Activated naive CD8-positive, alpha-beta T cell (primary cell): Measurements from ENCODE around the gene PRR5L.
A peak's percentile ranks its signal among the peaks of the same experiment; 100 is the strongest.

ENCODE experiments used
- H3K27ac Mint-ChIP-seq: one replicate; pipeline ENCODE4 v1.8.0; 2021; ENCODE audit warnings: mixed read lengths
- H3K27me3 Mint-ChIP-seq: one replicate; pipeline ENCODE4 v1.8.0; 2021; ENCODE audit warnings: mixed read lengths
- H3K36me3 Mint-ChIP-seq: one replicate; pipeline ENCODE4 v1.8.0; 2021; ENCODE audit warnings: mixed read lengths
- H3K4me1 Mint-ChIP-seq: one replicate; pipeline ENCODE4 v1.8.0; 2021; ENCODE audit warnings: low read depth, mixed read lengths
- H3K4me3 Mint-ChIP-seq: one replicate; pipeline ENCODE4 v1.8.0; 2021; ENCODE audit warnings: mild to moderate bottlenecking, mixed read lengths
- H3K9me3 Mint-ChIP-seq: one replicate; pipeline ENCODE4 v1.8.0; 2021; ENCODE audit warnings: low read depth, mixed read lengths

The PRR5L gene

GRCh38 chr11:36350137-36350513, 54.0 kb downstream of the PRR5L start:
- no peaks in the 10 kb centered on the region for H3K9me3 Mint-ChIP-seq
- no peaks in the 10 kb centered on the region for H3K36me3 Mint-ChIP-seq
- H3K27me3 Mint-ChIP-seq: peaks cover 10% of the 10 kb centered on the region
- no peak overlapping the region for H3K4me3 Mint-ChIP-seq
- peaks cover 14% of the 10 kb centered on the region for H3K4me1 Mint-ChIP-seq
- H3K27ac Mint-ChIP-seq: no peak overlapping the region

GRCh38 chr11:36352922-36353321, 56.8 kb downstream of the PRR5L start:
- Mint-ChIP-seq H3K4me1 (peaks cover 14% of the 10 kb centered on the region), H3K36me3 (no peaks in the 10 kb centered on the region), H3K4me3 (no peak overlapping the region), H3K27me3 (peaks cover 8% of the 10 kb centered on the region), H3K9me3 (no peaks in the 10 kb centered on the region), H3K27ac (no peak overlapping the region)

- Mint-ChIP-seq H3K27me3 (peaks cover 6% of the 10 kb centered on the region), H3K9me3 (no peaks in the 10 kb centered on the region), H3K36me3 (no peaks in the 10 kb centered on the region), H3K4me1 (peaks cover 14% of the 10 kb centered on the region), H3K4me3 (no peak overlapping the region), H3K27ac (peak overlapping the region; percentile 4)
Observed at GRCh38 chr11:36354221-36355003, 58.3 kb downstream of the PRR5L start.

GRCh38 chr11:36356201-36356600, 60.1 kb downstream of the PRR5L start:
- H3K27me3 Mint-ChIP-seq: peaks cover 4% of the 10 kb centered on the region
- H3K4me3 Mint-ChIP-seq: no peak overlapping the region
- H3K9me3 Mint-ChIP-seq: no peaks in the 10 kb centered on the region
- peaks cover 24% of the 10 kb centered on the region for H3K4me1 Mint-ChIP-seq
- no peak overlapping the region for H3K27ac Mint-ChIP-seq
- no peaks in the 10 kb centered on the region for H3K36me3 Mint-ChIP-seq

GRCh38 chr11:36357831-36358230, 61.7 kb downstream of the PRR5L start:
- Mint-ChIP-seq H3K9me3 (no peaks in the 10 kb centered on the region), H3K4me3 (no peak overlapping the region), H3K36me3 (no peaks in the 10 kb centered on the region), H3K27ac (no peak overlapping the region), H3K4me1 (peaks cover 20% of the 10 kb centered on the region), H3K27me3 (peaks cover 4% of the 10 kb centered on the region)

- Mint-ChIP-seq H3K4me3 (no peak overlapping the region), H3K4me1 (peaks cover 15% of the 10 kb centered on the region), H3K36me3 (no peaks in the 10 kb centered on the region), H3K27me3 (peaks cover 4% of the 10 kb centered on the region), H3K9me3 (no peaks in the 10 kb centered on the region), H3K27ac (no peak overlapping the region)
Observed at GRCh38 chr11:36358436-36358835, 62.3 kb downstream of the PRR5L start.

GRCh38 chr11:36360318-36360717, 64.2 kb downstream of the PRR5L start:
- Mint-ChIP-seq H3K9me3 (no peaks in the 10 kb centered on the region), H3K27ac (no peak overlapping the region), H3K36me3 (no peaks in the 10 kb centered on the region), H3K4me3 (no peak overlapping the region), H3K4me1 (peaks cover 10% of the 10 kb centered on the region), H3K27me3 (peaks cover 4% of the 10 kb centered on the region)

- no peaks in the 10 kb centered on the region for H3K36me3 Mint-ChIP-seq
- peaks cover 5% of the 10 kb centered on the region for H3K27me3 Mint-ChIP-seq
- H3K27ac Mint-ChIP-seq: no peak overlapping the region
- H3K9me3 Mint-ChIP-seq: no peaks in the 10 kb centered on the region
- no peak overlapping the region for H3K4me3 Mint-ChIP-seq
- peaks cover 10% of the 10 kb centered on the region for H3K4me1 Mint-ChIP-seq
Observed at GRCh38 chr11:36360826-36361415, 64.8 kb downstream of the PRR5L start.

GRCh38 chr11:36361472-36361871, 65.4 kb downstream of the PRR5L start:
- no peaks in the 10 kb centered on the region for H3K9me3 Mint-ChIP-seq
- H3K4me3 Mint-ChIP-seq: no peak overlapping the region
- H3K27me3 Mint-ChIP-seq: peaks cover 8% of the 10 kb centered on the region
- H3K4me1 Mint-ChIP-seq: peaks cover 10% of the 10 kb centered on the region
- no peaks in the 10 kb centered on the region for H3K36me3 Mint-ChIP-seq
- H3K27ac Mint-ChIP-seq: no peak overlapping the region

- H3K27me3 Mint-ChIP-seq: peaks cover 9% of the 10 kb centered on the region
- peaks cover 10% of the 10 kb centered on the region for H3K4me1 Mint-ChIP-seq
- no peak overlapping the region for H3K4me3 Mint-ChIP-seq
- no peak overlapping the region for H3K27ac Mint-ChIP-seq
- H3K36me3 Mint-ChIP-seq: no peaks in the 10 kb centered on the region
- H3K9me3 Mint-ChIP-seq: no peaks in the 10 kb centered on the region
Observed at GRCh38 chr11:36361901-36362391, 65.9 kb downstream of the PRR5L start.

- H3K4me1 Mint-ChIP-seq: peaks cover 10% of the 10 kb centered on the region
- peaks cover 13% of the 10 kb centered on the region for H3K27me3 Mint-ChIP-seq
- H3K9me3 Mint-ChIP-seq: no peaks in the 10 kb centered on the region
- no peak overlapping the region for H3K27ac Mint-ChIP-seq
- no peaks in the 10 kb centered on the region for H3K36me3 Mint-ChIP-seq
- no peak overlapping the region for H3K4me3 Mint-ChIP-seq
Observed at GRCh38 chr11:36362902-36363301, 66.8 kb downstream of the PRR5L start.

- no peaks in the 10 kb centered on the region for H3K9me3 Mint-ChIP-seq
- H3K4me3 Mint-ChIP-seq: no peak overlapping the region
Observed at GRCh38 chr11:36363361-36364268, 67.5 kb downstream of the PRR5L start.

GRCh38 chr11:36364551-36365325, 68.7 kb downstream of the PRR5L start:
- Mint-ChIP-seq H3K9me3 (no peaks in the 10 kb centered on the region), H3K36me3 (peaks cover 2% of the 10 kb centered on the region), H3K27me3 (peaks cover 20% of the 10 kb centered on the region), H3K27ac (no peak overlapping the region), H3K4me1 (peaks cover 10% of the 10 kb centered on the region), H3K4me3 (no peak overlapping the region)

More at GRCh38 chr11:36363361-36364268, 67.5 kb downstream of the PRR5L start:
- Mint-ChIP-seq H3K36me3 (no peaks in the 10 kb centered on the region), H3K4me1 (peaks cover 10% of the 10 kb centered on the region), H3K27me3 (peaks cover 16% of the 10 kb centered on the region), H3K27ac (no peak overlapping the region)

GRCh38 chr11:36365907-36366306, 69.8 kb downstream of the PRR5L start:
- Mint-ChIP-seq H3K36me3 (peaks cover 2% of the 10 kb centered on the region), H3K27me3 (peaks cover 25% of the 10 kb centered on the region), H3K4me1 (peaks cover 2% of the 10 kb centered on the region), H3K4me3 (no peak overlapping the region), H3K9me3 (no peaks in the 10 kb centered on the region), H3K27ac (no peak overlapping the region)
